PC-3 (cell line): ENCODE data around the gene ADD3. TPM values are rescaled to one million over a fixed set of nuclear protein-coding genes. Genes with fewer than 3 reads are reported as not detected.

ENCODE experiments used
- ATAC-seq: fragments of 200-7000 bp; cut with Tn5 transposase; 2 replicates; pipeline ENCODE4 v1.9.1; 2020; ENCODE audit warnings: mild to moderate bottlenecking, moderate library complexity
- BruUV-seq: library from RNA; stranded (reverse); fragments of 400-500 nt; replicated peaks from 2 replicates; lab custom pipeline; 2021; lab: Mats Ljungman, UMichigan
- CTCF ChIA-PET: fragments of 300-600 bp; sonication (Branson Sonifier 250); formaldehyde crosslinking; loops from one replicate; lab custom pipeline; 2022; ENCODE audit warnings: antibody characterized with exemption; lab: Charles Lee
- POLR2A ChIA-PET: fragments of 300-600 bp; sonication (Branson Sonifier 250); formaldehyde crosslinking; loops from one replicate; lab custom pipeline; 2022; ENCODE audit warnings: antibody characterized with exemption; ENCODE audit not compliant: unreplicated experiment; lab: Charles Lee
- DNase-seq: peaks from one replicate; pipeline ENCODE4 v3.0.0-alpha.2; 2015
- H2AFZ ChIP-seq: fragments of 300-600 bp; sonication (generic); 2 replicates; pipeline ENCODE4 v1.6.0; 2016; ENCODE audit warnings: antibody characterized with exemption, low read length
- H3F3A ChIP-seq: fragments of 300-600 bp; sonication (generic); one replicate; pipeline ENCODE4 v1.6.0; 2017; ENCODE audit warnings: antibody characterized with exemption, low read length, control low read depth, mild to moderate bottlenecking; ENCODE audit not compliant: unreplicated experiment
- H3K27ac ChIP-seq: fragments of 300-600 bp; sonication (generic); 2 replicates; pipeline ENCODE4 v1.5.1; 2016; ENCODE audit warnings: mild to moderate bottlenecking, low read length
- H3K27me3 ChIP-seq: fragments of 300-600 bp; sonication (generic); 2 replicates; pipeline ENCODE4 v1.6.1; 2016; ENCODE audit warnings: low read length, mixed read lengths
- H3K36me3 ChIP-seq: fragments of 300-600 bp; sonication (generic); 2 replicates; pipeline ENCODE4 v1.6.1; 2016; ENCODE audit warnings: low read depth, mixed run types, low read length, mixed read lengths
- H3K4me1 ChIP-seq: fragments of 300-600 bp; sonication (generic); 2 replicates; pipeline ENCODE4 v1.5.1; 2016; ENCODE audit warnings: low read length; ENCODE audit not compliant: insufficient read depth
- H3K4me2 ChIP-seq: fragments of 300-600 bp; sonication (generic); 2 replicates; pipeline ENCODE4 v1.6.0; 2016; ENCODE audit warnings: low read length
- H3K4me3 ChIP-seq: fragments of 300-600 bp; sonication (generic); 2 replicates; pipeline ENCODE4 v1.5.1; 2016; ENCODE audit warnings: mild to moderate bottlenecking, low read length, mixed read lengths
- H3K79me2 ChIP-seq: fragments of 300-600 bp; sonication (generic); 2 replicates; pipeline ENCODE4 v1.6.1; 2017; ENCODE audit warnings: low read length, mixed read lengths
- H3K9ac ChIP-seq: fragments of 300-600 bp; sonication (generic); 2 replicates; pipeline ENCODE4 v1.6.0; 2016; ENCODE audit warnings: mild to moderate bottlenecking, low read length
- H3K9me2 ChIP-seq: fragments of 300-600 bp; sonication (generic); replicated peaks from 2 replicates; pipeline ENCODE4 v1.6.1; 2016; ENCODE audit warnings: mixed run types, low read length, mixed read lengths
- H3K9me3 ChIP-seq: fragments of 300-600 bp; sonication (generic); 2 replicates; pipeline ENCODE4 v1.6.1; 2016; ENCODE audit warnings: low read length, mixed read lengths
- H4K20me1 ChIP-seq: fragments of 300-600 bp; sonication (generic); 2 replicates; pipeline ENCODE4 v1.6.1; 2016; ENCODE audit warnings: low read length, mixed read lengths
- EZH2 ChIP-seq: fragments of 300-600 bp; sonication (generic); IDR thresholded peaks from one replicate; pipeline ENCODE4 v1.6.1; 2017; ENCODE audit warnings: antibody characterized with exemption, mild to moderate bottlenecking, low read length; ENCODE audit not compliant: unreplicated experiment
- EZH2phosphoT487 ChIP-seq: fragments of 300-600 bp; sonication (generic); IDR thresholded peaks from 2 replicates; pipeline ENCODE4 v1.6.1; 2018; ENCODE audit warnings: mild to moderate bottlenecking, antibody characterized with exemption, low read length, borderline replicate concordance
- intact Hi-C: fragments of 100-400 bp; cut with micrococcal nuclease; formaldehyde crosslinking; loops from 2 replicates; pipeline ENCODE4 v1.9.0; 2023
- total RNA-seq: library from RNA; depleted of rRNA; stranded (reverse); fragments of >200 nt; gene quantifications from 2 replicates; pipeline ENCODE4 v1.2.3, GENCODE V29; 2014
- TF ChIP-seq, protein P1 (sequence below): fragments of 300-600 bp; sonication (generic); conservative IDR thresholded peaks from 2 replicates; pipeline ENCODE4 v1.5.1; 2017; ENCODE audit warnings: antibody characterized with exemption, low read depth, mild to moderate bottlenecking, low read length

ADD3 gene
- total RNA-seq, 1 experiment from 2014 or later = 25.7 TPM

DNA sequence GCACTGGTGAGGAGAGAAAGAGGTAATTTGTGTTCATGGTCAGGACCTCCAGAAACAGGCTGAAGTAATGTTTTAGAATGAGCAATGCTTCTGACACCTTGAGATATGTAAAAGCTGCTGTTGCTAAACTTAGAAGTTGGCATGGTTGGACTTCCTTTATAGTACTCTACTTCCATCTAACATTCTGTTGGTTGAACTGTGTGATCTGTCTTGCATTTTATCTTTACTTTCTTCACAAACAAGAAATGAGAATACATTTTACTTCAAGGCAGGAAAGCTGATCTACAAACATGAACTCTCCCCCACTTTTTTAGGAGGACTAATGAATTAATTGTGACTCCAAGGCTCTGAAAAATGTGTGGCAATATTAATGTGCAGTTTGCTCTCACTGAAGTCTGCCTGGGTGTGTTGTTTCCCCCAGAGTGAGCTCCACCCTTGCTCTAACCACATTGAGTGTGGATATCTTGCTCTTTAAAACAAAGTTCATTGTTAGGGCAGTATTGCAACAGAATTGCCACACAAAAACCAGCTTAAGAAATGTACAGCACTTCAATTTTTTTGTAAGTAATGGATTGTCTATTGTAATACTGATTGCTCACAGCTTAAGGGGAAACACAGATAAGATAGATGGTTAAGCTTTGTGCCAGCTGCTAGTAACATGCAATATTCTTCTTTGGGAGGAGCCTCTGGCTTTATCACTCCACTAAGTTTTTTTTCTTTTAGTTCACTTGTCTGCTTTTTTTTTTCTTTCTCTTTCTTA lies 69.0 kb downstream of the ADD3 start:
- no peaks in the 10 kb centered on the region for H3K27me3 ChIP-seq
- ChIA-PET POLR2A (no interaction called here), CTCF (no interaction called here)
- no peaks in the 10 kb centered on the region for H3K9me3 ChIP-seq
- no peak overlapping the region for H3K9ac ChIP-seq
- 0 out of 2 replicates have a peak, but pooled peaks cover 4% of the 10 kb centered on the region for H3K79me2 ChIP-seq
- H3K4me1 ChIP-seq = peaks cover 38% of the 10 kb centered on the region
- TF ChIP-seq EZH2 (no peak), EZH2phosphoT487 (no peak)
- TF ChIP-seq, protein P1, sequence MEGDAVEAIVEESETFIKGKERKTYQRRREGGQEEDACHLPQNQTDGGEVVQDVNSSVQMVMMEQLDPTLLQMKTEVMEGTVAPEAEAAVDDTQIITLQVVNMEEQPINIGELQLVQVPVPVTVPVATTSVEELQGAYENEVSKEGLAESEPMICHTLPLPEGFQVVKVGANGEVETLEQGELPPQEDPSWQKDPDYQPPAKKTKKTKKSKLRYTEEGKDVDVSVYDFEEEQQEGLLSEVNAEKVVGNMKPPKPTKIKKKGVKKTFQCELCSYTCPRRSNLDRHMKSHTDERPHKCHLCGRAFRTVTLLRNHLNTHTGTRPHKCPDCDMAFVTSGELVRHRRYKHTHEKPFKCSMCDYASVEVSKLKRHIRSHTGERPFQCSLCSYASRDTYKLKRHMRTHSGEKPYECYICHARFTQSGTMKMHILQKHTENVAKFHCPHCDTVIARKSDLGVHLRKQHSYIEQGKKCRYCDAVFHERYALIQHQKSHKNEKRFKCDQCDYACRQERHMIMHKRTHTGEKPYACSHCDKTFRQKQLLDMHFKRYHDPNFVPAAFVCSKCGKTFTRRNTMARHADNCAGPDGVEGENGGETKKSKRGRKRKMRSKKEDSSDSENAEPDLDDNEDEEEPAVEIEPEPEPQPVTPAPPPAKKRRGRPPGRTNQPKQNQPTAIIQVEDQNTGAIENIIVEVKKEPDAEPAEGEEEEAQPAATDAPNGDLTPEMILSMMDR = no peak
- peak overlapping the region; percentile 68 for H3K27ac ChIP-seq
- H3K36me3 ChIP-seq = no peaks in the 10 kb centered on the region
- H2AFZ ChIP-seq = no peak overlapping the region
- no peaks in the 10 kb centered on the region for H3K9me2 ChIP-seq
- no peaks in the 10 kb centered on the region for H3F3A ChIP-seq
- peak; percentile 72 for ATAC-seq
- H3K4me3 ChIP-seq = peak overlapping the region; percentile 18; the same call in 1 of the 2 replicates
- DNase-seq = peak; percentile 65
- no peaks in the 10 kb centered on the region for H4K20me1 ChIP-seq
- intact Hi-C loops = no loop called here
- no TSS peak for BruUV-seq
- H3K4me2 ChIP-seq = peak overlapping the region; percentile 48

DNA sequence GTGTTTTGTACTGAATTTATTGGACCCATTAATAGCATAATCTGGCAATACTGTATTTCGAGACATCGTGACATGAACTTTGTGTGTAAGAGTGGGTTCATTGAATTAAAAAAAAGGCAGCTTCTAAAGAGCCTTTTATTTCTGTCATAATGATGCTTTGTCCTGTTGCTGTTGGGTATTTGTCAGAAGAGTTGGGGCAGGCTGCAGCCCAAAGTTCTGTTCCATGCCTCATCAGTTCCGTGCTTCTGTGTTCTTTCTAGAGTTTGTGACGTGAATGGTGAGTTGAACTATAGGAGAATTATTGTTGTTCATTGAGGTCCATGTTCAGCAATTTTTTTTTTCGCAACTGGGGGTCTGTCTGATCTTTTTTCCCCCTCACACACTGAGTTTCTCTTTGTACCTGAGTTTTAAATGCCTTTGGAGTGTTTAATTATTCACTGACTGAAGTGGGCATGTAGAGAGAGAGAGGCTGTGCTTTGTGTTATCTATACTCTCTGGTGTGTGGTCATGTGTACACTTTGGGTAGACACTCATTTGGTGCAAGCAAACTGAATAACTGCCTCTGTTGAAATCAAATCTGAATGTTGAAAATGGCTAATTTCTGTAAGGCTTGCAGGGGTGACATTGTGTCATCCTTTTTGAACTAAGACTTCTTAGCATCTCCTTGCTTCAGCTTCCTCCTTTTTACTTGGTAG lies 69.8 kb downstream of the ADD3 start:
- intact Hi-C loops = no loop called here
- BruUV-seq = no TSS peak
- CTCF ChIA-PET = no interaction called here

DNA sequence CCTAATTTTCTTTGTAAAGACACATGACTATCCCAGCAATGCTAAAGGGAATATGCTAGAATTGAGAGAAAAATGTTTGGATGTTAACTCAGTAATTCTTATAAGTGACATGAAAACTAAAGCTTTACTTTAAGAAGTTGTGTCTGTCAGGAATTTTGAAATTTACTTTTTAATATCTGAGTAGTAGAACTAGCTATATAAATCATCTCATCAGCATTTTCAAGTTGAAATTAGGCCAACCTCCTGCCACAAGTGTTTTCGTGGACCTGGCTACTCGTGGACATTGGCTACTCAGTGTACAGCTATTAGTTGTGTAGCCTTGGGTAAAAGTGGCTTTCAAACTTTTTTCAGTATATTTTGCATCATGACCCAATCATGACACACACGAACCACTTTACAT lies 70.5 kb downstream of the ADD3 start:
- DNase-seq (no peak), ATAC-seq (no peak)
- H3K79me2 ChIP-seq = 0 out of 2 replicates have a peak, but pooled peaks cover 4% of the 10 kb centered on the region
- peaks cover 52% of the 10 kb centered on the region for H3K4me1 ChIP-seq
- no peak overlapping the region for H3K4me3 ChIP-seq
- no peaks in the 10 kb centered on the region for H3K9me2 ChIP-seq
- no TSS peak for BruUV-seq
- no peaks in the 10 kb centered on the region for H3K27me3 ChIP-seq
- no peaks in the 10 kb centered on the region for H3K36me3 ChIP-seq
- no peak overlapping the region for H2AFZ ChIP-seq
- POLR2A ChIA-PET = no interaction called here
- H3F3A ChIP-seq = peaks cover 5% of the 10 kb centered on the region
- H3K9ac ChIP-seq = no peak overlapping the region
- no peaks in the 10 kb centered on the region for H4K20me1 ChIP-seq
- intact Hi-C loops = no loop called here
- no peak overlapping the region for H3K27ac ChIP-seq
- CTCF ChIA-PET = no interaction called here
- H3K9me3 ChIP-seq = no peaks in the 10 kb centered on the region
- TF ChIP-seq EZH2 (no peak), EZH2phosphoT487 (no peak)
- TF ChIP-seq, protein P1 = no peak
- no peak overlapping the region for H3K4me2 ChIP-seq

More for the DNA sequence above, 69.8 kb downstream of the ADD3 start:
- Histone ChIP-seq H3K9ac (no peak overlapping the region), H3K4me3 (no peak overlapping the region), H3F3A (peaks cover 3% of the 10 kb centered on the region), H3K27me3 (no peaks in the 10 kb centered on the region), H3K79me2 (0 out of 2 replicates have a peak, but pooled peaks cover 4% of the 10 kb centered on the region), H3K9me2 (no peaks in the 10 kb centered on the region), H3K4me1 (peaks cover 45% of the 10 kb centered on the region), H2AFZ (no peak overlapping the region), H3K27ac (peak overlapping the region; percentile 68), H3K4me2 (peak overlapping the region; percentile 48), H3K36me3 (no peaks in the 10 kb centered on the region), H3K9me3 (no peaks in the 10 kb centered on the region), H4K20me1 (no peaks in the 10 kb centered on the region)
- POLR2A ChIA-PET = no interaction called here
- ATAC-seq (no peak), DNase-seq (no peak)
- no peak for TF ChIP-seq EZH2
